ENCODE data around the gene EBF3.

The EBF3 gene

DNA sequence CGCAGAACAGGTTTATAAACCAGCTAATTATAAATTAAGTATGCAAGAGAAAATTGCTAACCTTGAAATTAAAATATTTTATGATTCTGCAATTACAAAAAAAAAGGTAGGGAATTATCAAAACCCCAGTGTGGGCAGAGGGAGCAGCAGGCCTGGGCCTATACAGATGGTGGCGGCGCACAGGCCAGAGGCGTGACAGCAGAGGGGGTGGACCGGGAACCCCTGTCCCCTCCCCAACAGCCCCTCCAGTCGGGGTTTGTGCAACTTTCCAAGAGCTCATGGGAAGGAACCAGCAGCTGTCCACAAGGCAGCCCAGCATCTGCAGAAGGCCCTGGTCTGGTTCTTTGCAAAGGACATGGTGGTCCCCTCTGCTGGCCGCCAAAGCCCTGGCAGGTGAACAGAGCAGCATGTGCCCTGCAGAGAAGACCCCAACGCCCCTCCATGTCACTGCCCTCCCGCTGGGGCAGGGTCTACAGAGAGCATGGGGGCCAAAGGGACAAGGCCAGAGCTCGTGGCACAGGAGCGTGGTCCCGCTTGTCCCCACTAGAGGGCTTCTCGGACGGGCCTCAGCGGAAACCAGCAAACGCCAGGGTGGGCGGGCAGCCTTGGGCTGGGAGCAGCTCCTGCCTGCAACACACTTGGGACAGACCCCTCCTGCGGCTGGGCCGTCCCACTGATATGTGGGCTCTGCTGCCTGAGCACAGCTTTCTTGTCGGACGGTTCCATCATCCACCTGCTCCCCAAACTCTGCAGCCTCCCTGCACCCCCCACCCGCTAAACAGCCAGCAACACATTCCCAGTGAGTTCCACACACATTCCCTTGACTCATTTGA lies 75.1 kb downstream of the EBF3 start:
- peak; percentile 41; the same call in 1 of the 2 replicates for TF ChIP-seq RAD21 (IDR thresholded peaks at IDR 0.05; ENCODE audit: low read depth)
- no peak for TF ChIP-seq EP300 (IDR thresholded peaks at IDR 0.05; ENCODE audit: borderline replicate concordance)
- TF ChIP-seq TAF1 (IDR thresholded peaks at IDR 0.05; ENCODE audit: low read depth) = no peak
- no peak for TF ChIP-seq TCF12 (IDR thresholded peaks at IDR 0.05; ENCODE audit: low read depth)

DNA sequence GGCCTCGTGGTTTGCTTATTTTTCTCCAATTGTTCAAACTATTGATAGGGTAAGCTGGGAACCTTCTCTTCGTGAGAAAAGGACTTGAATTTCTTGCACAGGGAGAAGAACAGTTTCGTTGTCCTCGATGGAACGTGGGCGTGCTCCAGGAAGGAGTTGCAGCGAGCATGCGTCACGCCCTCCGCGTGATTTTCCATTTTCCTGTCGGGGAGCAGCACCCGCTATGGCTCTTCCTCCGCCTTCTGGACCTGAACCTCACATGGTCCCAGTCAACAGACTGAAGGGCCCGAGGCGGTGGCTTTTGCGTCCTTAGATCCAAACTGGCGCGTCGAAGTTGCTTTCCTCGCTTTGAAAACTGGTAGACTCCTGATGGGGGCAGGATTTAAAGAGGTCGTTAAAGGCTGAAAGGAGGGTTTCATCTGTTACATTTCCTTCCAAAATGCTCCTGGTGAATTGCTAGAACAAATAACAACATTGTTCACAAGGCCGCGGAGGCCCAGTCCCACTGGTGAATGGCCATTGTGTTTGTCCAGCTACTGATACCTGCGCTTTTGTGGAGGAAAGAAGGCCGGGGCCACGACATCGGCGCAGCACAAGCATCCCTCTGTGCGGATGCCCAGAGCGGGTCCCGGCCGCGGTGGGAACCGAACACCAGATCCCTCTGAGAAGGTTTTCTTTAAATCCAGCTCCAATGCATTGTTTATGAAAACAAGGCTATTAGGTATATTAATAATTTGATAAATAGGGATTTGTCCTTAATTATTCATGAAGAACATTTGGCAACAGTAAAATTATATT lies 75.9 kb downstream of the EBF3 start:
- TF ChIP-seq, protein P1, sequence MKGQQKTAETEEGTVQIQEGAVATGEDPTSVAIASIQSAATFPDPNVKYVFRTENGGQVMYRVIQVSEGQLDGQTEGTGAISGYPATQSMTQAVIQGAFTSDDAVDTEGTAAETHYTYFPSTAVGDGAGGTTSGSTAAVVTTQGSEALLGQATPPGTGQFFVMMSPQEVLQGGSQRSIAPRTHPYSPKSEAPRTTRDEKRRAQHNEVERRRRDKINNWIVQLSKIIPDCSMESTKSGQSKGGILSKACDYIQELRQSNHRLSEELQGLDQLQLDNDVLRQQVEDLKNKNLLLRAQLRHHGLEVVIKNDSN (IDR thresholded peaks at IDR 0.05) = no peak
- no peak for TF ChIP-seq RAD21 (IDR thresholded peaks at IDR 0.05; ENCODE audit: low read depth)
- TF ChIP-seq CREB1 (IDR thresholded peaks at IDR 0.05; ENCODE audit: low read depth) = no peak
- TF ChIP-seq TAF1 (IDR thresholded peaks at IDR 0.05; ENCODE audit: low read depth) = no peak
- TF ChIP-seq MAX (IDR thresholded peaks at IDR 0.05) = no peak
- TF ChIP-seq REST (IDR thresholded peaks at IDR 0.05; ENCODE audit: low read depth) = no peak
- no peak for TF ChIP-seq TCF12 (IDR thresholded peaks at IDR 0.05; ENCODE audit: low read depth)
- TF ChIP-seq NFIC (IDR thresholded peaks at IDR 0.05) = no peak
- no peak for TF ChIP-seq FOXM1 (IDR thresholded peaks at IDR 0.05; ENCODE audit: borderline replicate concordance, low read depth)
- TF ChIP-seq ZBTB7A (IDR thresholded peaks at IDR 0.05; ENCODE audit: low read depth) = no peak
- no peak for TF ChIP-seq YY1 (IDR thresholded peaks at IDR 0.05; ENCODE audit: low read depth)

- TF ChIP-seq REST (IDR thresholded peaks at IDR 0.05; ENCODE audit: low read depth) (no peak), ZBTB7A (IDR thresholded peaks at IDR 0.05; ENCODE audit: low read depth) (no peak), EP300 (IDR thresholded peaks at IDR 0.05; ENCODE audit: borderline replicate concordance) (no peak), CEBPB (IDR thresholded peaks at IDR 0.05) (no peak), TAF1 (IDR thresholded peaks at IDR 0.05; ENCODE audit: low read depth) (no peak), RAD21 (IDR thresholded peaks at IDR 0.05; ENCODE audit: low read depth) (no peak), TEAD4 (IDR thresholded peaks at IDR 0.05) (no peak), MAX (IDR thresholded peaks at IDR 0.05) (no peak), TCF12 (IDR thresholded peaks at IDR 0.05; ENCODE audit: low read depth) (no peak), FOXM1 (IDR thresholded peaks at IDR 0.05; ENCODE audit: borderline replicate concordance, low read depth) (no peak), NFIC (IDR thresholded peaks at IDR 0.05) (no peak), CREB1 (IDR thresholded peaks at IDR 0.05; ENCODE audit: low read depth) (no peak)
- TF ChIP-seq, protein P1 (IDR thresholded peaks at IDR 0.05) = no peak
Measured at GRCh38 chr10:129887381-129887905, 76.6 kb downstream of the EBF3 start.

DNA sequence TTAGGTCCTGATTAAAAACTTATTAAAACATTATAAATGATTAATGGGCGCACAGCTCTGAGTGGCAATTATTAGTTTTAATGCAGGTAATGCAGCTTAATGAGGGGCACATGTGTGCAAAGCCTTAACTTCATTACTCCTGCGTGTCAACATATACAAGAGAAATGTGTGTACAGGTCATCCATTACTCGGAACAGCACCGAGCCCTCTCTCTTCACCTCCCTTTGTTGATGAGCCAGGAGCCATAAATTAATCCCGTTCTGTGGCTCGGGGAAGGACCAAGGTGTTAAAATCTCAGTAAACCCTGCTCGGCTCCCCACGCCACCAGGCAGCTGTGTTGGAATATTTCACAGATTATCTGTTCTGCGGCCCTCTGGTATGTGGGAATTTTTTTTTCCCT lies 77.8 kb downstream of the EBF3 start:
- TF ChIP-seq, protein P1 (IDR thresholded peaks at IDR 0.05) = no peak
- TF ChIP-seq CEBPB (IDR thresholded peaks at IDR 0.05) = no peak
- no peak for TF ChIP-seq TAF1 (IDR thresholded peaks at IDR 0.05; ENCODE audit: low read depth)
- no peak for TF ChIP-seq TEAD4 (IDR thresholded peaks at IDR 0.05)
- TF ChIP-seq YY1 (IDR thresholded peaks at IDR 0.05; ENCODE audit: low read depth) = no peak
- no peak for TF ChIP-seq EGR1 (IDR thresholded peaks at IDR 0.05)
- TF ChIP-seq MAX (IDR thresholded peaks at IDR 0.05) = no peak
- TF ChIP-seq ZBTB7A (IDR thresholded peaks at IDR 0.05; ENCODE audit: low read depth) = no peak
- TF ChIP-seq FOXM1 (IDR thresholded peaks at IDR 0.05; ENCODE audit: borderline replicate concordance, low read depth) = no peak

Measured in Ishikawa (cell line).